Neutrophil (primary cell): Measurements from ENCODE around the gene C9orf152.
"Not testable (repeated sequence)": the region's sequence is repeated elsewhere in the genome, so short reads cannot be mapped to it uniquely, and the experiment has no call there.

Experiments
- H3K27ac ChIP-seq: fragments of 200-600 bp; sonication (generic); 2 replicates; pipeline ENCODE4 v1.5.1; 2016; ENCODE audit warnings: mild to moderate bottlenecking, moderate library complexity
- H3K27me3 ChIP-seq: fragments of 200-600 bp; sonication (generic); 2 replicates; pipeline ENCODE4 v1.6.0; 2016; ENCODE audit warnings: mild to moderate bottlenecking
- H3K36me3 ChIP-seq: fragments of 200-600 bp; sonication (generic); 2 replicates; pipeline ENCODE4 v1.5.1; 2017
- H3K4me1 ChIP-seq, 2 experiments: fragments of 200-600 bp in 1 of 2; sonication (generic) in 1 of 2; 1 replicate in 1 of 2; 2 replicates in 1 of 2; pipeline versions ENCODE4 v1.5.1 to v1.6.1; 2013 to 2016; ENCODE audit warnings: low read depth in 1 of 2, low read length in 1 of 2, mild to moderate bottlenecking in 1 of 2, moderate library complexity in 1 of 2; ENCODE audit not compliant: control insufficient read depth in 1 of 2, insufficient read depth in 1 of 2
- H3K4me3 ChIP-seq, 2 experiments: fragments of 200-600 bp in 1 of 2; sonication (generic) in 1 of 2; 1 replicate in 1 of 2; 2 replicates in 1 of 2; pipeline ENCODE4 v1.5.1; 2013 to 2016; ENCODE audit warnings: low read depth in 1 of 2, low read length in 1 of 2, mild to moderate bottlenecking in 1 of 2, moderate library complexity in 1 of 2
- H3K9me3 ChIP-seq: fragments of 200-600 bp; sonication (generic); 2 replicates; pipeline ENCODE4 v1.5.1; 2016
- TF ChIP-seq, protein P1 (sequence below): fragments of 200-600 bp; sonication (generic); IDR thresholded peaks from 2 replicates; pipeline ENCODE4 v1.5.1; 2016; ENCODE audit warnings: antibody characterized with exemption

C9orf152 gene

GRCh38 chr9:110199643-110200042 lies 8.3 kb downstream of the C9orf152 start:
- Histone ChIP-seq H3K4me3 (no peak overlapping the region), H3K36me3 (no peaks in the 10 kb centered on the region), H3K27ac (no peak overlapping the region), H3K27me3 (no peaks in the 10 kb centered on the region), H3K4me1 (no peaks in the 10 kb centered on the region), H3K9me3 (no peaks in the 10 kb centered on the region)
- TF ChIP-seq, protein P1, sequence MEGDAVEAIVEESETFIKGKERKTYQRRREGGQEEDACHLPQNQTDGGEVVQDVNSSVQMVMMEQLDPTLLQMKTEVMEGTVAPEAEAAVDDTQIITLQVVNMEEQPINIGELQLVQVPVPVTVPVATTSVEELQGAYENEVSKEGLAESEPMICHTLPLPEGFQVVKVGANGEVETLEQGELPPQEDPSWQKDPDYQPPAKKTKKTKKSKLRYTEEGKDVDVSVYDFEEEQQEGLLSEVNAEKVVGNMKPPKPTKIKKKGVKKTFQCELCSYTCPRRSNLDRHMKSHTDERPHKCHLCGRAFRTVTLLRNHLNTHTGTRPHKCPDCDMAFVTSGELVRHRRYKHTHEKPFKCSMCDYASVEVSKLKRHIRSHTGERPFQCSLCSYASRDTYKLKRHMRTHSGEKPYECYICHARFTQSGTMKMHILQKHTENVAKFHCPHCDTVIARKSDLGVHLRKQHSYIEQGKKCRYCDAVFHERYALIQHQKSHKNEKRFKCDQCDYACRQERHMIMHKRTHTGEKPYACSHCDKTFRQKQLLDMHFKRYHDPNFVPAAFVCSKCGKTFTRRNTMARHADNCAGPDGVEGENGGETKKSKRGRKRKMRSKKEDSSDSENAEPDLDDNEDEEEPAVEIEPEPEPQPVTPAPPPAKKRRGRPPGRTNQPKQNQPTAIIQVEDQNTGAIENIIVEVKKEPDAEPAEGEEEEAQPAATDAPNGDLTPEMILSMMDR: no peak

- Histone ChIP-seq H3K4me3 (no peak overlapping the region), H3K27me3 (peaks cover 3% of the 10 kb centered on the region), H3K4me1 (no peaks in the 10 kb centered on the region), H3K36me3 (no peaks in the 10 kb centered on the region), H3K27ac (no peak overlapping the region), H3K9me3 (no peaks in the 10 kb centered on the region)
- TF ChIP-seq, protein P1: no peak
These were observed 9.6 kb downstream of the C9orf152 start for GRCh38 chr9:110198357-110198756.

DNA sequence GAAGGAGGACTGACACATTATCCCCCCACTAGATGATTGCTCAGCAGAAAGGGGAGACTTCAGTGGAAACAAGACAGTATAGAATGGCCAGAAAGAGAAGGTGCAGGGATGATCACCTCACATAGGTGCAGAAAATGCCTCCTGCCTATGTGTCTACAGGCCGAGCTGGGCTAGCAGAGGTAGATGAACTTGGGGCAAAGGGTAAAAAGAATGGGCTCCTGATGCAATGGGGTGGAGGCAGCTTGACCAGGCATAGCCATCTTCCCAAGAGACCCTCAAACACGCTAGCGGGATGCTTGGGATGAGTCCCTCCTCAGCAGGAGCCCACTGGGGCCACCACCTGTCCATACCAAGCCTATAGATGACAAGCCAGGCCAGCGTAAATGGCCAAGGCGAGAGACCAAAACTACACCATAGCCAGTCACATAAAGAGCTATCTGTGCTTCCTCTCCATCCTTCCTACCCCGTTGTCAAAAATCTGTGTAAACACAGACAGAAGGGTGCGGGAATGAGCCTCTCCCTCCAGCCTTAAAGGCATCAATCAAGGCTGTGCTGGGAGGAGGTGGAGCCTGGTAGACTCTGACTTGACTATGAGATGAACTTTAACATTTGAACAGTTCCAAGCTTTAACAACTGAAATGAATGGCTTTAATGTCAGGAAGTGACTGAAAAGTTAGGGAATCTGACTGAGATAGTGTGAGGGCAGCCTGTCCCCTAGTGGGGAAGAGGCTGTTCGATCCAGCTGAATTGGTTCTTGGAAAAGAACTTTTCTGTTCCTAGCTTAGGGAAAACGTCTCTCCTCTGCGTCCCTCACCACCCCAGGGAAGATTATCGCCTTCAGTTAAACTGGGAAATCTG lies 10.4 kb downstream of the C9orf152 start:
- Histone ChIP-seq H3K27ac (no peak overlapping the region), H3K4me3 (no peak overlapping the region), H3K4me1 (no peaks in the 10 kb centered on the region), H3K36me3 (no peaks in the 10 kb centered on the region), H3K27me3 (peaks cover 3% of the 10 kb centered on the region), H3K9me3 (no peaks in the 10 kb centered on the region)
- TF ChIP-seq, protein P1: no peak

DNA sequence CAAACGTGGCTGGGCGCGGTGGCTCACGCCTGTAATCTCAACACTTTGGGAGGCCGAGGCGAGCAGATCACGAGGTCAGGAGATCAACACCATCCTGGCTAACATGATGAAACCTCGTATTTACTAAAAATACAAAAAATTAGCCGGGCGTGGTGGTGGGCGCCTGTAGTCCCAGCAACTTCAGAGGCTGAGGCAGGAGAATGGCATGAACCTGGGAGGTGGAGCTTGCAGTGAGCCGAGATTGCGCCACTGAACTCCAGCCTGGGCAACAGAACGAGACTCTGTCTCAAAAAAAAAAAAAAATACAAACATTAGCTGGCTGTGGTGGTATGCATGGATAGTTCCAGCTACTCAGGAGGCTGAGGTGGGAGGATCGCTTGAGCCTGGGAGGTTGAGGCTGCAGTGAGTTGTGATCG lies 11.9 kb downstream of the C9orf152 start:
- H3K36me3 ChIP-seq, H3K4me3 ChIP-seq, H3K27ac ChIP-seq, H3K4me1 ChIP-seq, H3K9me3 ChIP-seq, H3K27me3 ChIP-seq: not testable (repeated sequence)

DNA sequence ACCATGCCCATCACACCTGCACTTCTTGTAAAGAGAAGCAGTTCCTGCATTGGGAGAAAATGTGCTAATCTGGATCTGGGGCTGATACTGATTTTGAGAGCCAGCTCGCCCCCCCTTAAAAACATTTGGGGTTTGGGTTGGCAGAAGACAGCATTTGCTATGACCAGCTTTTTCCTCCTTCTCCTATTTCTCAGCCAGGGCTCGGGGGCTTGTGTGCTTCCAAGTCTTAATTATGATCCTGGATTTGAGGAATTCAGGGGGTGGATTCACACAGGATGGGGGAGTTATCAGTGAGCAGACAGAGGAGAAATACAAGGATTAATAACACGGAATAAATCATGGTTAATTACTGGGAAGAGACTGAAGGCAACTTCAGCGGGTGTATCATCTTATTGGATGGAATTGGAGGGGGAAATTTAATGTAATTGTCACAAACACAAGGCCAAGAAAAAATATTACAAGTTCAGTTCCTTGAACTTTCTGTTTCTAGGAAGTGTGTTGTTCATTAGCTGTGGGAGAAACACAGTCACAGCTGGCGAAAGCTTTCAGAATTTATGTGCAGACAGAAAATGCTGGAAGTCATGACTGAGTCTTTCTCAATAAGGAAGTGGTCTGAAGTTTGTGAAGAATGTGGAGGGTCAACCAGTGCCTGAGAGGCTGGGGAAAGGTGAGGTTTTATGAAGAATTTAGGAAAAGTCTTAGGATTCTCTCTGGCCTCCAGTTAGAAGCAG lies 15.3 kb downstream of the C9orf152 start:
- TF ChIP-seq, protein P1: no peak
- H3K4me1 ChIP-seq: no peaks in the 10 kb centered on the region
- no peaks in the 10 kb centered on the region for H3K9me3 ChIP-seq
- H3K27ac ChIP-seq: no peak overlapping the region
- H3K4me3 ChIP-seq: no peak overlapping the region
- H3K36me3 ChIP-seq: no peaks in the 10 kb centered on the region
- H3K27me3 ChIP-seq: peaks cover 3% of the 10 kb centered on the region

DNA sequence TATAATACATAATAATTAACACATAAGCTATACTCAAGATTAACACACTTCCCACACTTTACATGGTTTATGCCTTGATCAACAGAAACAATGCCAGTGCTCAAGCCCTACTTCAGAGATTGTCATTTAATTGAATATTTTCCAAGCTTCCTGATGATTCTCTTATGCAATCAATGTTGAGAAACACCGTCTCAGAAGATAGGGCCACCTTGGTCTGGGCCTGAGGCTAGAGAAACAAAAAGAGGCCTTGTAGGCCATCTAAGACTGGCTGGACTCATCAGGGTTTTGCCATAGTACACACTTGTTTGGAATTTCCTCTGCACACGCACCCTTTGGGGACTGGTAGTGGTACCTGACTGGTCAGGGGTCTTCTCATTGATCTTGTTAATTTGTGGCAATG lies 16.3 kb downstream of the C9orf152 start:
- Histone ChIP-seq H3K4me1 (no peaks in the 10 kb centered on the region), H3K9me3 (no peaks in the 10 kb centered on the region), H3K27ac (no peak overlapping the region), H3K27me3 (peaks cover 3% of the 10 kb centered on the region), H3K36me3 (no peaks in the 10 kb centered on the region), H3K4me3 (no peak overlapping the region)
- TF ChIP-seq, protein P1: no peak
